Activated naive CD8-positive, alpha-beta T cell treated with anti-CD3 and anti-CD28 coated beads, Interleukin-2, amount 50 U/mL, for 24 hours (primary cell): ENCODE measurements around the gene NELFA.

ENCODE experiments used
- ATAC-seq: fragments of 150-1000 bp; cut with Tn5 transposase; one replicate; pipeline ENCODE4 v1.10.0; 2021
- DNase-seq: peaks from one replicate; pipeline ENCODE4 v3.0.0; 2021
- H3K27ac Mint-ChIP-seq: one replicate; pipeline ENCODE4 v1.8.0; 2021; ENCODE audit warnings: mild to moderate bottlenecking, mixed read lengths
- H3K27me3 Mint-ChIP-seq: one replicate; pipeline ENCODE4 v1.8.0; 2021; ENCODE audit warnings: mixed read lengths
- H3K36me3 Mint-ChIP-seq: one replicate; pipeline ENCODE4 v1.8.0; 2021; ENCODE audit warnings: low read depth, mixed read lengths
- H3K4me1 Mint-ChIP-seq: one replicate; pipeline ENCODE4 v1.8.0; 2021; ENCODE audit warnings: mixed read lengths
- H3K4me3 Mint-ChIP-seq: one replicate; pipeline ENCODE4 v1.8.0; 2021; ENCODE audit warnings: mild to moderate bottlenecking, moderate library complexity, mixed read lengths
- H3K9me3 Mint-ChIP-seq: one replicate; pipeline ENCODE4 v1.8.0; 2021; ENCODE audit warnings: mixed read lengths

Gene NELFA

DNA sequence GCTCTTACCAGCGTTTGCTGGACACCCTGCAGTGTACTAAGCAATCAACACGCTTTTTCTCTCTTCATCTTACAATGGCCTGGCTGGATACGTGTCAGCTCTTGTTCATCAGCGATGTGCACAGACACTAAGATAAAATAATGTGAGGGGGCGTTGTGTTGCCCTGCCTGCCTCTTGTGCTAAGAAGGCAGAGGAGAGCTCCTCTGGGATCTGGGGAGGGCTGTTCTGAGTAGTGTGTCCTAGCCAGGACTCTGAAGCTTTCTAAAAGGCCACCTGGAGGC is 49.7 kb downstream of the NELFA start:
- peaks cover 83% of the 10 kb centered on the region for H3K36me3 Mint-ChIP-seq
- H3K4me3 Mint-ChIP-seq = no peak overlapping the region
- H3K27ac Mint-ChIP-seq = no peak overlapping the region
- H3K4me1 Mint-ChIP-seq = no peaks in the 10 kb centered on the region
- H3K27me3 Mint-ChIP-seq = no peaks in the 10 kb centered on the region
- H3K9me3 Mint-ChIP-seq = no peaks in the 10 kb centered on the region
- DNase-seq = no peak
- no peak for ATAC-seq

DNA sequence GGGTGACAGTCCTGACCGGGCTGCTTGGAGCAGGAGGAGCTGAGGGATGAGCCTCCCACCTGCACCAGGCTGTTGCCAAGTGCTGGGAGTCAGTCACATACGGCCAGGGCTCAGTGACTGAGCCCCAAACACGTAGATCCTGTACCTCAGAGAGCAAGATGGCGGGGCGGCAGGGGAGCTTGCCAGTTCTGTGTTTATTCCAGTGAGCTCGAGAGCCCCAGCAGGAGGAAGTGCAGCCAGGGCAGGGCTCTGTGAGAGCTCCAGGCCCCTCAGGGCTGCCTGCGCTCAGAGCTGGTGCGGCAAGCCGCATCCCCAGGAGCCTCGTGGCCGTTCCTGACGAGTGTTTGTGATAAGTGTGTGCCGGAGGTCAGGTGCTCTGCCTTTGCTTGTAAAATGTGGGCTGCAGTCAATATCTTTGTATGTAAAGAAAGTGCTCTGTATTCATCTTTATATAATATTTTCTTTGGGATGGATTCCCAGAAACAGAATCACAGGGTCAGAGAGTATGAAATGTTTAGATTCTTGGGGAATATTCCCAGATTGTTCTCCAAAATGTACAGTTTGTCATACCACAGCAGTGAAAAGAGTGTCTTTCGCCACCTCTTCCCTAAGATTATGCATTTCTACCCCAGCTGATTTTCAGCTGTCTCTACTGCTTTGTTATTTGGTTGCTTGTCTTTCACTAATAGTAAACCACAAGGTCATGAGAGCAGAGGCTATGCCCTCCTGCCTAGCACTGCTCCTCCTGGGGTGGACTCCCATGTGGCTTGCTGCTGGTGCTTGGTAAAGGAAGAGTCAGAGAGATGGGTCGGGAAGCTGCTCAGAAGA is 50.3 kb downstream of the NELFA start:
- ATAC-seq (no peak), DNase-seq (no peak)
- Mint-ChIP-seq H3K9me3 (no peaks in the 10 kb centered on the region), H3K4me3 (no peak overlapping the region), H3K4me1 (no peaks in the 10 kb centered on the region), H3K27me3 (no peaks in the 10 kb centered on the region), H3K36me3 (peaks cover 77% of the 10 kb centered on the region), H3K27ac (peak overlapping the region; percentile 42)

DNA sequence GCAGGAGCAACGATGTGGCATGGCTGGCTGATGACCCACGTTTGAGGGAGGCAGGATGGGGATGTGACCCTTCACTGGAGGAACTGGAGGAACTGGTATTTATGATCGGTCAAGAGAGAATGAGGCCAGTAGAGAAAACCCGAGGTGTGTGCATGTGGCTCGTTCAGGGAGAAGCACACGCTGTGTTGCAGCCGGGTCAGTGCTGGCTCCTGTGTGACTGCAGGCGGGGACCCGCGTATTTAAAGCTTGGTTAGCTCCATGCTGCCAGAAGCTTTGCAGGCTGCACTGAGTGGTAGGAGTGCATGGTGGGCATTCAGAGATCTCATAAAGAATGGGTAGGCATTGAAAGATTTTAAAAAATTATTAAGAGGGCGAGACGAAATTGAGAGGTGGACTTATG is 52.1 kb downstream of the NELFA start:
- no peaks in the 10 kb centered on the region for H3K4me1 Mint-ChIP-seq
- ATAC-seq = no peak
- no peak for DNase-seq
- no peaks in the 10 kb centered on the region for H3K27me3 Mint-ChIP-seq
- no peaks in the 10 kb centered on the region for H3K9me3 Mint-ChIP-seq
- peaks cover 62% of the 10 kb centered on the region for H3K36me3 Mint-ChIP-seq
- no peak overlapping the region for H3K27ac Mint-ChIP-seq
- H3K4me3 Mint-ChIP-seq = no peak overlapping the region

DNA sequence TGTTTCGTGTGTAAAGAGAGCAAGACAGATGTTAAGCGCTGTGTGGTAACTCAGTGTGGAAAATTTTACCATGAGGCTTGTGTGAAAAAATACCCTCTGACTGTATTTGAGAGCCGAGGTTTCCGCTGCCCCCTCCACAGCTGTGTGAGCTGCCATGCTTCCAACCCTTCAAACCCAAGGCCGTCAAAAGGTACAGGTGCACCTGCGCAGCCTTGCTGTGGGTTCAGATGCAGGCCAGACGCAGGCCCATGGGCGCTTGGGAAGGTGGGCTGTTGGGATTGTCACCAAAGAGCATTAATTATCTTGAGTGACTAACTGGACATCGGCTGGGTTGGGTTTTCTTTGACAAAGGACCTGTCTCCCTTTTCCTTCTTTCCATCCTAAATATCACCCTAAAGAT is 55.4 kb downstream of the NELFA start:
- no peaks in the 10 kb centered on the region for H3K27me3 Mint-ChIP-seq
- no peak overlapping the region for H3K27ac Mint-ChIP-seq
- ATAC-seq = no peak
- no peaks in the 10 kb centered on the region for H3K9me3 Mint-ChIP-seq
- peaks cover 50% of the 10 kb centered on the region for H3K36me3 Mint-ChIP-seq
- DNase-seq = no peak
- no peak overlapping the region for H3K4me3 Mint-ChIP-seq
- H3K4me1 Mint-ChIP-seq = no peaks in the 10 kb centered on the region

DNA sequence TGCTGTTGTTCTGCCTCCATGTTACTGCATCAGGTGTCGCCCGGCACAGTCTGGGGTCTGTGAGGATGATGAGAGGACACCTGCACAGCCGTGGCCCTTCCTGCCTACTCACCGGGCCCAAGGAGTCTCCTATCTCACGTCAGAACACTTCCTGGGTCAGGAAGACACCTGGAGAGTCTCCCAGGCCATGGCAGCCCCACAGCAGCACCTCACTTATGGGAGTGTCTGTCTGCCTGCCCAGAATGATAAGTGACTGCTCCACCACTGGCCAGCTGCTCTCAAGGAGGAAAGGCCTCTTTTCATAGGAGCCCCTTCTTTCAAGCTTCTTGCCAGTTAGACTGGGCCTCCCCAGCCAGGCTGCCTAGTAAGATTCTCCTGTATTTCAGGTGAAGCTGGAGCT is 56.1 kb downstream of the NELFA start:
- H3K36me3 Mint-ChIP-seq = peaks cover 49% of the 10 kb centered on the region
- H3K4me1 Mint-ChIP-seq = no peaks in the 10 kb centered on the region
- H3K27ac Mint-ChIP-seq = no peak overlapping the region

DNA sequence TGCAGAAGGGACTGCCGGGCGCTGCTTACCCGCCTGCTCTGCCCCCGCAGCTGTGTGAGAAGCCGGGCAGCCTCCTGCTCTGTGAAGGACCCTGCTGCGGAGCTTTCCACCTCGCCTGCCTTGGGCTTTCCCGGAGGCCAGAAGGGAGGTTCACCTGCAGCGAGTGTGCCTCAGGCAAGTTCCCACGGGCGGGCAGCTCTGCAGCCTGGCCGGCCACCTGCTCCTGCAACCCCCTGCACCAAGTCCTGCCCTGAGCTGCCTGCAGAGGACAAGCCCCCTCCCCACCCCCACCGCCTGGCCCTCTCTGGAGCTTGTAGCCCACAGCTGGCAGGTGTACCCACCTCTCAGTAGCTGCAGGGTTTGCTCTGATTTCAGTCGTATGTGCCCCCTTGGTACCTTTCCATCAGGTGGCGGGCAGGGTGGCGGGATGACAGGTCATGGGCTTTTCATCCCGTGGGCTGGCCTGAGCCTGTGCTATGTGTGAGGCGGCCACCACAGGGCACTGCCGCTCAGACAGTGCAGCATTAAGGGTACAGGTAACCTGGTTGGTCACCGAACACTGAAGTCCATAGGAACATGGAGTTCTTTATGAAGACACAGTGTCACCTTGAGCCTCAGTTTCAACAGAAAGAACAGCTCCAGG is 56.6 kb downstream of the NELFA start:
- Mint-ChIP-seq H3K9me3 (no peaks in the 10 kb centered on the region), H3K4me3 (no peak overlapping the region), H3K4me1 (no peaks in the 10 kb centered on the region), H3K36me3 (peaks cover 49% of the 10 kb centered on the region), H3K27ac (no peak overlapping the region), H3K27me3 (no peaks in the 10 kb centered on the region)
- ATAC-seq (no peak), DNase-seq (no peak)

More for the DNA sequence above, 56.1 kb downstream of the NELFA start:
- ATAC-seq = no peak
- DNase-seq = no peak
- Mint-ChIP-seq H3K4me3 (no peak overlapping the region), H3K27me3 (no peaks in the 10 kb centered on the region), H3K9me3 (no peaks in the 10 kb centered on the region)

DNA sequence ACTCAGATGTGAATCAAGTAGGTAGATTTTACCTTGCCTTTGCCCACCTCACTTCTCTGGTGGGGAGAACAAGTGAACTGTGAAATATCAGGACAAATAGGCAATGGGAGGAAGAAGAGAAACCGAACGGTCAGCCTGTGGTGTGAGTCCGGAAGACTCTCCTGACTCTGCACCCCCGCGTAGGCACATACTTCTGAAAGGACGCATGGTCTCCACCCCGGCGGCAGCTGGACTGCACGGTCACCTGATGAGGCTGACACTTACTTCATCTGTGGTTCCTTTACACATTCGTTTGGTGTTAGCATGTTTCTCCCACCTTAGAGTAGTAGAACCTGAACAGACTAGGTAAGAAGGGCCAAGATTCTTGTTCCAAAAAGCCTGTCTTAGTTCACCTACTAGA is 58.4 kb downstream of the NELFA start:
- no peak overlapping the region for H3K4me3 Mint-ChIP-seq
- no peaks in the 10 kb centered on the region for H3K9me3 Mint-ChIP-seq
- H3K27me3 Mint-ChIP-seq = no peaks in the 10 kb centered on the region
- DNase-seq (no peak), ATAC-seq (no peak)
- no peaks in the 10 kb centered on the region for H3K4me1 Mint-ChIP-seq
- peaks cover 41% of the 10 kb centered on the region for H3K36me3 Mint-ChIP-seq
- no peak overlapping the region for H3K27ac Mint-ChIP-seq

DNA sequence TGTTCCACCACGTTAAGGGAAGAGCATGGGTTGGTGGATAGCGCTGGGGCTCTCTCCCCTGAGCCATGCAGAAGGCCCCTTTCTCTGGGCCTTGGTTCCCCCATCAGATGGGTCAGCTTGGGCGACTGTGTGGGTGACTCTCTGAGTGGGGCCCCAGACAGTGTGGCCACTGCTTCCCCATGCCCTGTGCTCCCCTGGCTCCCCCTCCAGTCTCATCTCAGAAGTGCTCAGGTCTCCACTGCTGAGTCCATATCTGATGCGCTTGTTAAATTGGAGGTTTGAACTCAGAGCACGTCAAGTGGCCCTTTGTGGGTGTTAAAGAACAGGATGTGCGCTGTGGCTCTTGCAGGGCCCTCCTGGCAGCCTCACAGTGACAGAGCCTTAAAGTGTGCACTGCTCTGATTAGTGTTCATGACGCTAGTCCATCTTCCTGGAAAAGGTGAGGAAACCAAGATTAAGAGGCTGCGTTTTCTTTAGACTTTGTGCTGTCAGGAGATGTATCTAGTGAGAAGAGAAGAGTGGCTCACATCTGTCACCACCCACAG is 59.8 kb downstream of the NELFA start:
- Mint-ChIP-seq H3K36me3 (peaks cover 38% of the 10 kb centered on the region), H3K4me3 (no peak overlapping the region)
- no peak for ATAC-seq

DNA sequence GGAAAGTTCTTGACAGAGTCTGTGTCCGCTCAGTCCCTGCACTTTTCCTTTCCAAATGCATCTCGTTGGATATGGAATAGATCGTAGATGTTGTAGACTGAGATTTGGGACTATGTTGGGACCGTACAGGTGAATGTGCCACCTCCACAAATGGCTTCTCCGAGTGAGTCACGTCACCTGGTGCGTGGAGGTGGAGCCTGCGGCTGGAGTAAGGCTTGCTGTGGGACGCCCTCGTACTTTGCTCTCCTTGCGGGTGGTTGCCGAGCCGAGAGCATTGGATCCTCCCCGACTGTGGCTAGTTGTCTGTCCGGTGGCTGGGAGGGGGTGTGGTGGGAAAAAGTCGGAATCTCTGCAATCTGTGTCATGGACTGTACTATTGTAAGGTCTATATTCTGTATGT is 60.5 kb downstream of the NELFA start:
- DNase-seq = no peak

More for the DNA sequence above, 59.8 kb downstream of the NELFA start:
- Mint-ChIP-seq H3K9me3 (no peaks in the 10 kb centered on the region), H3K27me3 (no peaks in the 10 kb centered on the region), H3K4me1 (no peaks in the 10 kb centered on the region), H3K27ac (no peak overlapping the region)
- DNase-seq = no peak

DNA sequence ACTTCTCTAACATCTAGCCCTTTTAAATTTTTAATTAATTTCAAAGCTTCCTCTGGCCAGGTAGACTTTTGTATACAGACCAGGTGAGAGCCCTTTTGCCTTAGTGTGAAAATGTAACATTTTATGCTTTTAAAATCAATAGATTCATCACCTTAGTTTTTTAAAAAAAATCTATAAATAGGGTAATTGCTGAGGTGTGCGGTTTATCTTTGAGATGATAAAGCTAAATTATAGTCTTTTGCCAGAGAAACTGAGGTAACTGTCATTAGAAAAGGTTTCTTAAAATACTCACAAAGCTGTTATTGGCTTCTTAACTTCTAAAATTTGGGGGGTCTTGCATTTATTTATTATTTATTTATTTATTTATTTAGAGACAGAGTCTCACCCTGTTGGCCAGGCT is 62.9 kb downstream of the NELFA start:
- DNase-seq (no peak), ATAC-seq (no peak)
- Mint-ChIP-seq H3K36me3 (peaks cover 58% of the 10 kb centered on the region), H3K27ac (no peak overlapping the region), H3K27me3 (no peaks in the 10 kb centered on the region), H3K9me3 (no peaks in the 10 kb centered on the region), H3K4me3 (no peak overlapping the region), H3K4me1 (no peaks in the 10 kb centered on the region)

More for the DNA sequence above, 60.5 kb downstream of the NELFA start:
- ATAC-seq = no peak
- Mint-ChIP-seq H3K27ac (no peak overlapping the region), H3K27me3 (no peaks in the 10 kb centered on the region), H3K9me3 (no peaks in the 10 kb centered on the region), H3K4me3 (no peak overlapping the region), H3K4me1 (no peaks in the 10 kb centered on the region), H3K36me3 (peaks cover 45% of the 10 kb centered on the region)

DNA sequence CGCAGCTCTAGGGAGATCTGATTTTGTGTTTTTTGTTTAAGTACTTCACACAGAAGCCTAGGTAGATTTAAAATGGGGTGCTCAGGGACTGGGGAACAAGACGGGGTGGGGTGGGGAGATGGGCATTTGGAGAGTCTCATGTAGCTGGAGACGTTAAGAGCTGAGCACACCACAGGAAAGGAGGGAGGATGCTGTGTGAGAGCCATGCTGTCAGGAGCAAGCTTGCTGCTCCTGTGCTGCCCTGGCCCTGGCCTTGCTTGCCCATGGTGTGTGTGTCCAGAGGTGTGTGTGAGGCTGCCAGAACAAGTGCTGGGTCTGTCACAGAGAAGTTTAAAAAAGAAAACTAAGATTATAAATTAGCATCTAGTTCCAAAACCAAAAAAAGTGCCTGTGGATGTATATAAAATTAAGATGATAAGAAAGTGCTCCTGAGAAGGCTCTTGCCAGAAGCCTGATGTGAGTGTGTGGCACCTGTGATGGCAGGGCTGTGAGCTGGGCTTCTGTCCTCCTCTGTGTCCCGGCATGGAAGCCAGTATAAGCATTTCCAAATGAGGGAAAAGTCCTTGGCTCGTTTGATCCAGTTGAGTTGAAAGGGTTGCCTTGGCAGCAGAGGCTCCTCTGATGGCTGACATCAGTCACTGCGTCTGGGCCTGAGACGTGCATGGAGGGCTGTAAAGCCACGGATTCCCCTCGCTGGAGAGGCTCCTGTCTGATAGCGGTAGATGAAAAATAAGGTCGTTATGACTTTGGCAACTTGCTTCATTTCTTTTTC is 63.5 kb downstream of the NELFA start:
- peaks cover 56% of the 10 kb centered on the region for H3K36me3 Mint-ChIP-seq
- no peak overlapping the region for H3K4me3 Mint-ChIP-seq
- no peaks in the 10 kb centered on the region for H3K9me3 Mint-ChIP-seq
- H3K27me3 Mint-ChIP-seq = no peaks in the 10 kb centered on the region
- H3K27ac Mint-ChIP-seq = no peak overlapping the region
- DNase-seq (no peak), ATAC-seq (no peak)
- no peaks in the 10 kb centered on the region for H3K4me1 Mint-ChIP-seq

DNA sequence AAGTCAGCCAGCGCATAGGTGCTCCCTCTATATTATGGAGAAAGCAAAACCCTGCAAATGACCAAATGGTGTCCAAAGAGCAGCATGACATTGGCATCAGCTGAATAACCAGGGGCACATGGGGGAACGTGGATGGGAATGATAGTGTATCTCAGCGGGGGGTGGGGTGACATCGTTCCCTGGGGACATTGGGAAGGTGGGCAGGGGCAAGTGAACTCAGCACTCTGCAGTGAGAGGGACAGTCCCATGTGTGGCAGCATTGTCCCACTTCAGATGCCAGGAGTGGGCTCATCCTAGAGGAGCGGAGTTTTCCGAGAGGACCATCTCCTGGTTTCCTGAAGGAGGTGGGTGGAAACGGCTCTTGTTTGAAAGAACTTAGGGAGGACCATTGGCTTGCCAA is 64.8 kb downstream of the NELFA start:
- Mint-ChIP-seq H3K27me3 (no peaks in the 10 kb centered on the region), H3K36me3 (peaks cover 63% of the 10 kb centered on the region), H3K4me3 (no peak overlapping the region), H3K9me3 (no peaks in the 10 kb centered on the region), H3K27ac (no peak overlapping the region), H3K4me1 (no peaks in the 10 kb centered on the region)
- DNase-seq = no peak
- ATAC-seq = no peak

DNA sequence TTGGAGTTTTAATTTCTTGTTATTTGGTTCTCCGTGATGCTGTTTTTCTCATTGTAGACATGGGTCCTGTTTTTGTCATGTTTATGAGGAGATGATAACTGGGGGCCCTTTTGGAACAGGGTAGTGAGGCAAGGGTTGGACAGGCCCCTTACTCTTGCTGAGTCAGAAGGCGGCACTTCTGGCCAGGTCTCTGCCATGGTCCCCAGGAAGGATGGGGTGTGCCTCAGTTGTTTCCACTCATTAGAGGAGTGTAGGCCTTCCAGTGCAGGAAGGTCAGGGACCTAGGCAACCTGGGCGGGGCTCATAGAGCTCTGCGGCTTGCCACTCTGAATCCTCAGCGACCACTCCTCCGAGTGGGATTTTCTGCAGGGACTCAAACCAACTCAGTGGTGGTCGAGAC is 68.2 kb downstream of the NELFA start:
- Mint-ChIP-seq H3K9me3 (no peaks in the 10 kb centered on the region), H3K27me3 (no peaks in the 10 kb centered on the region), H3K4me1 (no peaks in the 10 kb centered on the region), H3K27ac (no peak overlapping the region), H3K36me3 (peaks cover 75% of the 10 kb centered on the region), H3K4me3 (no peak overlapping the region)
- no peak for DNase-seq
- no peak for ATAC-seq

DNA sequence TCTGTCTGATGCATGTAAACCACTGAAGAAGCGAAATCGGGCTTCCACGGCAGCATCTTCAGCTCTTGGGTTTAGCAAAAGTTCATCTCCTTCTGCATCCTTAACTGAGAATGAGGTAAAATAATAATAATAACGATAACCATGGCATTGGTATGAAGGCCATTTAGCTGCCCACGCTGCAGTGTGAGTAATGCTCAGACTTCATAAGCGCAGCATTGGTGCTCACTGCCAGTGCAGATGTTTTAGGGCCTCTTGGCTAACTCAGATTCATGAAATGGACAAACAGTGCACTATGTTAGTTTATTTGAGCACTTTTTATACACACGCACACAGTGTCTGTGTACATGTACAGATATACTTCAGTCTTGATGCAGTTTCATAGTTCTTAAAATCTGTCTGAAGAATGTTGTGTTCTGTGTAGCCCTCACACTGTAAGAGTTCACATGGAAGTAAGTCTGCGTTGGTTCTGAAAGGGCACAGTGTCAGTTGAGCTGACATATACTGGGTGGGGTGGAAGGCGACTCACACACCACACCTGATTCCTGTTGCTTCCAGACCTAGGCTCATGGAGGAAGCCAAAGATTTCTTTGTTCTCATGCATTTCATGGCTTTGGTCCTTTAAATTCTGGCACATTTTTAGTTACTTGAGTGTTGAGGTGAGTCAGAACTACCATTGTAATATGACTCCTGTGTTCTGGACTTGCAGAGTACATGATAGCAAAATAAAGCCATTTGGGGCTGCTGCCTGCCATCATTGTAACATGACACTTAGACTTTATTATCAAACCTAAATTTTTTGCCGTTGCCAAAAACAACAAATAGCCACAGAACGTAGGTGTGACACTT is 68.9 kb downstream of the NELFA start:
- H3K27me3 Mint-ChIP-seq = no peaks in the 10 kb centered on the region
- H3K36me3 Mint-ChIP-seq = peaks cover 69% of the 10 kb centered on the region
- H3K9me3 Mint-ChIP-seq = no peaks in the 10 kb centered on the region
- no peak for ATAC-seq
- no peaks in the 10 kb centered on the region for H3K4me1 Mint-ChIP-seq
- H3K4me3 Mint-ChIP-seq = no peak overlapping the region
- no peak for DNase-seq
- H3K27ac Mint-ChIP-seq = no peak overlapping the region
